GM19372 (cell line): Measurements from ENCODE around the gene PLCZ1.

Experiments used
- ATAC-seq: cut with Tn5 transposase; IDR thresholded peaks from one replicate; pipeline ENCODE4 v1.9.1; 2021; ENCODE audit warnings: mild to moderate bottlenecking, low read depth, moderate library complexity; ENCODE audit not compliant: unreplicated experiment

Gene PLCZ1

GRCh38 chr12:18640321-18640955, 97.4 kb downstream of the PLCZ1 start:
- no peak for ATAC-seq

DNA sequence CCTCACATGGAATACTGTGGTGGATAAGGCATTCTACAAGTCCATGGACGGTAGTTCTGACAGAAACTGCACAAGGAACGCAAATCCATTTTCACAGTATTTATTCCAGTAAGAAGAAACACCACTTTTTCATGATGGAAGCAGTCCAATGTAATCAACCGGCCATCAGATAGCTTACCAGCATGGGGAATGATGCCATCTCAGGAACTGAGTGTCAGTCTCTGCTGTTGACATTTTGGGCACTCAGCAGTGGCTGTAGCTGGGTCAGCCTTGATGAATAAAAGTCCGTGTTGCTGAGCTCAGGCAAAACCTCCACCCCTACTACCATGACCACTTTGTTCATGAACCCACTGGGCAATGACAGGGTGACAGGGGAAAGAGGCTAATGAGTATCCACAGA, 103.4 kb downstream of the PLCZ1 start:
- no peak for ATAC-seq
